Transverse colon (tissue), 4 donors: ENCODE results near the gene CHPT1.

Experiments used
- EP300 ChIP-seq: sonication (generic); formaldehyde crosslinking; IDR thresholded peaks from one replicate; pipeline ENCODE4 v1.6.1; 2017; ENCODE audit warnings: antibody characterized with exemption, low read depth
- POLR2A ChIP-seq: fragments of 450-650 bp; IDR thresholded peaks from one replicate; pipeline ENCODE4 v1.6.1; 2016; ENCODE audit warnings: antibody characterized with exemption, mild to moderate bottlenecking, moderate library complexity
- POLR2AphosphoS5 ChIP-seq, 3 donors: sonication (generic); formaldehyde crosslinking; IDR thresholded peaks; one replicate each; pipeline ENCODE4 v1.6.1; 2016; ENCODE audit warnings: antibody characterized with exemption in 3 of 3
- TF ChIP-seq, protein P1 (sequence below), 5 experiments: fragments of 200-600 bp in 3 of 5; fragments of 450-650 bp in 2 of 5; sonication (generic) in 3 of 5; IDR thresholded peaks; 1 replicate in 2 of 5; 2 replicates in 3 of 5; pipeline ENCODE4 v1.5.1; 2016 to 2017; ENCODE audit warnings: antibody characterized with exemption in 5 of 5, inconsistent platforms in 3 of 5, mild to moderate bottlenecking in 2 of 5, moderate library complexity in 1 of 5

DNA sequence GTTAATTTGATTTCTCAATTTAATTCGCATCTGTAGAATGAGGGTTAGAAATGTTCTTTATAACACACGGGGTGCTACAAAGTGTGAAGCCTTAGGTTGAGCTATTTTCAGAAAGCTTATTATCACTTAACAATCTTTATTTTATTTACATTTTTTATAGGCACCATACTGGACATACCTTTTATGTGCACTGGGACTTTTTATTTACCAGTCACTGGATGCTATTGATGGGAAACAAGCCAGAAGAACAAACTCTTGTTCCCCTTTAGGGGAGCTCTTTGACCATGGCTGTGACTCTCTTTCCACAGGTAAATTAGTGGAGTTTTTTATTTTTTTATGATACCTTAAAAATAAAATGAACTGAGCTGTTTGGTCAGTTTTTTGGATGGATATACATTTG, 16.5 kb downstream of the CHPT1 start:
- TF ChIP-seq, protein P1, sequence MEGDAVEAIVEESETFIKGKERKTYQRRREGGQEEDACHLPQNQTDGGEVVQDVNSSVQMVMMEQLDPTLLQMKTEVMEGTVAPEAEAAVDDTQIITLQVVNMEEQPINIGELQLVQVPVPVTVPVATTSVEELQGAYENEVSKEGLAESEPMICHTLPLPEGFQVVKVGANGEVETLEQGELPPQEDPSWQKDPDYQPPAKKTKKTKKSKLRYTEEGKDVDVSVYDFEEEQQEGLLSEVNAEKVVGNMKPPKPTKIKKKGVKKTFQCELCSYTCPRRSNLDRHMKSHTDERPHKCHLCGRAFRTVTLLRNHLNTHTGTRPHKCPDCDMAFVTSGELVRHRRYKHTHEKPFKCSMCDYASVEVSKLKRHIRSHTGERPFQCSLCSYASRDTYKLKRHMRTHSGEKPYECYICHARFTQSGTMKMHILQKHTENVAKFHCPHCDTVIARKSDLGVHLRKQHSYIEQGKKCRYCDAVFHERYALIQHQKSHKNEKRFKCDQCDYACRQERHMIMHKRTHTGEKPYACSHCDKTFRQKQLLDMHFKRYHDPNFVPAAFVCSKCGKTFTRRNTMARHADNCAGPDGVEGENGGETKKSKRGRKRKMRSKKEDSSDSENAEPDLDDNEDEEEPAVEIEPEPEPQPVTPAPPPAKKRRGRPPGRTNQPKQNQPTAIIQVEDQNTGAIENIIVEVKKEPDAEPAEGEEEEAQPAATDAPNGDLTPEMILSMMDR (IDR thresholded peaks at IDR 0.05) = no peak
- TF ChIP-seq POLR2AphosphoS5 (IDR thresholded peaks at IDR 0.05) = no peak
- no peak for TF ChIP-seq POLR2A
- no peak for TF ChIP-seq EP300
